IMR-90 (cell line): ENCODE results near the gene BTBD6. TPM values are rescaled to one million over a fixed set of nuclear protein-coding genes. Genes with fewer than 3 reads are reported as not detected.

ENCODE experiments used
- ATAC-seq: fragments of 200-7000 bp; cut with Tn5 transposase; 2 replicates; pipeline ENCODE4 v1.9.1; 2020; ENCODE audit warnings: low read depth, mild to moderate bottlenecking, moderate library complexity
- BruUV-seq: library from RNA; stranded (reverse); fragments of 400-500 nt; replicated peaks from 2 replicates; lab custom pipeline; 2021; lab: Mats Ljungman, UMichigan
- CTCF ChIA-PET: fragments of 300-600 bp; formaldehyde crosslinking; extraction: SDS; loops from one replicate; lab custom pipeline; 2021; ENCODE audit warnings: antibody characterized with exemption; lab: Yijun Ruan, JAX
- POLR2A ChIA-PET: fragments of 300-600 bp; sonication (Branson Sonifier 250); formaldehyde crosslinking; loops from one replicate; lab custom pipeline; 2022; ENCODE audit warnings: antibody characterized with exemption; ENCODE audit not compliant: unreplicated experiment; lab: Charles Lee
- DNase-seq: peaks from one replicate; pipeline ENCODE4 v3.0.0; 2013
- H2AFZ ChIP-seq: replicated peaks from 2 replicates; pipeline ENCODE3; 2013; ENCODE audit warnings: low read length, mild to moderate bottlenecking; ENCODE audit not compliant: poor library complexity
- H2AK5ac ChIP-seq: 2 replicates; pipeline ENCODE4 v1.6.1; 2013; ENCODE audit warnings: low read depth, low read length, inconsistent platforms
- H2AK9ac ChIP-seq: replicated peaks from 2 replicates; pipeline ENCODE3; 2013; ENCODE audit warnings: mild to moderate bottlenecking, low read depth, low read length, moderate library complexity; ENCODE audit not compliant: poor library complexity
- H2BK120ac ChIP-seq: 2 replicates; pipeline ENCODE4 v1.6.1; 2013; ENCODE audit warnings: low read depth, low read length, inconsistent platforms
- H2BK15ac ChIP-seq: 3 replicates; pipeline ENCODE4 v1.6.1; 2013; ENCODE audit warnings: low read depth, low read length, inconsistent platforms
- H2BK20ac ChIP-seq: 2 replicates; pipeline ENCODE4 v1.6.1; 2013; ENCODE audit warnings: low read depth, mild to moderate bottlenecking, inconsistent platforms, low read length, moderate library complexity
- H2BK5ac ChIP-seq: 2 replicates; pipeline ENCODE4 v1.6.1; 2013; ENCODE audit warnings: mild to moderate bottlenecking, low read depth, low read length, inconsistent platforms; ENCODE audit not compliant: poor library complexity, severe bottlenecking
- H3K14ac ChIP-seq: replicated peaks from 2 replicates; pipeline ENCODE4 v1.6.1; 2013; ENCODE audit warnings: low read depth, low read length, inconsistent platforms
- H3K18ac ChIP-seq: 2 replicates; pipeline ENCODE4 v1.6.1; 2013; ENCODE audit warnings: low read depth, low read length, control low read depth
- H3K23ac ChIP-seq: 2 replicates; pipeline ENCODE4 v1.6.1; 2013; ENCODE audit warnings: low read depth, low read length, inconsistent platforms
- H3K27ac ChIP-seq: 2 replicates; pipeline ENCODE4 v1.5.1; 2013; ENCODE audit warnings: mild to moderate bottlenecking, control low read depth, low read length; ENCODE audit not compliant: insufficient read depth
- H3K27me3 ChIP-seq: 2 replicates; pipeline ENCODE4 v1.6.1; 2013; ENCODE audit warnings: low read length; ENCODE audit not compliant: control insufficient read depth, insufficient read depth
- H3K36me3 ChIP-seq: 2 replicates; pipeline ENCODE4 v1.6.1; 2013; ENCODE audit warnings: low read length, mixed read lengths; ENCODE audit not compliant: control insufficient read depth, insufficient read depth
- H3K4ac ChIP-seq: 2 replicates; pipeline ENCODE4 v1.6.1; 2013; ENCODE audit warnings: low read depth, low read length, inconsistent platforms
- H3K4me1 ChIP-seq: 2 replicates; pipeline ENCODE4 v1.6.1; 2013; ENCODE audit warnings: low read length, mixed read lengths; ENCODE audit not compliant: control insufficient read depth, insufficient read depth
- H3K4me2 ChIP-seq: 2 replicates; pipeline ENCODE4 v1.6.1; 2013; ENCODE audit warnings: low read depth, mild to moderate bottlenecking, control low read depth, low read length, moderate library complexity
- H3K4me3 ChIP-seq: 2 replicates; pipeline ENCODE4 v1.5.1; 2013; ENCODE audit warnings: low read depth, mild to moderate bottlenecking, control low read depth, low read length, moderate library complexity; ENCODE audit not compliant: insufficient read depth
- H3K56ac ChIP-seq: 2 replicates; pipeline ENCODE4 v1.6.1; 2013; ENCODE audit warnings: low read length, inconsistent platforms; ENCODE audit not compliant: insufficient read depth; ENCODE audit errors: extremely low read depth
- H3K79me1 ChIP-seq, 2 experiments: 2 replicates each; pipeline ENCODE4 v1.6.1; 2013; ENCODE audit warnings: low read length in 2 of 2, inconsistent platforms in 1 of 2, low read depth in 1 of 2
- H3K9ac ChIP-seq: 2 replicates; pipeline ENCODE4 v1.6.1; 2013; ENCODE audit warnings: low read depth, low read length, control low read depth
- H3K9me1 ChIP-seq: 2 replicates; pipeline ENCODE4 v1.6.1; 2013; ENCODE audit warnings: low read length, inconsistent platforms; ENCODE audit not compliant: insufficient read depth
- H3K9me3 ChIP-seq: 2 replicates; pipeline ENCODE4 v1.6.1; 2013; ENCODE audit warnings: low read length; ENCODE audit not compliant: control insufficient read depth, insufficient read depth
- H4K20me1 ChIP-seq: 2 replicates; pipeline ENCODE4 v1.6.1; 2013; ENCODE audit warnings: low read length, inconsistent platforms; ENCODE audit not compliant: insufficient read depth
- H4K5ac ChIP-seq: 2 replicates; pipeline ENCODE4 v1.6.1; 2013; ENCODE audit warnings: mild to moderate bottlenecking, low read depth, low read length, control low read depth
- H4K8ac ChIP-seq, 2 experiments: 2 replicates each; pipeline ENCODE4 v1.6.1; 2013; ENCODE audit warnings: low read depth in 2 of 2, low read length in 2 of 2, control low read depth in 1 of 2, inconsistent platforms in 1 of 2
- H4K91ac ChIP-seq: 2 replicates; pipeline ENCODE4 v1.6.1; 2013; ENCODE audit warnings: low read depth, low read length, inconsistent platforms; ENCODE audit not compliant: insufficient read depth
- BHLHE40 ChIP-seq: fragments of 150-350 bp; IDR thresholded peaks from 2 replicates; pipeline ENCODE4 v1.6.1; 2016; ENCODE audit warnings: mild to moderate bottlenecking, low read depth, low read length
- CEBPB ChIP-seq: IDR thresholded peaks from 2 replicates; pipeline ENCODE4 v1.6.1; 2012; ENCODE audit warnings: low read depth, low read length, improper control_type of control experiment
- CHD1 ChIP-seq: IDR thresholded peaks from 2 replicates; pipeline ENCODE4 v1.6.1; 2012; ENCODE audit warnings: low read depth, low read length, improper control_type of control experiment
- CTCF ChIP-seq: conservative IDR thresholded peaks from 2 replicates; pipeline ENCODE4 v1.5.1; 2012; ENCODE audit warnings: mild to moderate bottlenecking, low read depth, low read length, improper control_type of control experiment
- ELK1 ChIP-seq: fragments of 150-350 bp; IDR thresholded peaks from 2 replicates; pipeline ENCODE4 v1.6.1; 2016; ENCODE audit warnings: low read depth, mild to moderate bottlenecking, low read length, moderate library complexity, borderline replicate concordance
- FOS ChIP-seq: fragments of 150-350 bp; IDR thresholded peaks from 2 replicates; pipeline ENCODE4 v1.6.1; 2016; ENCODE audit warnings: low read depth, low read length
- MAFK ChIP-seq: IDR thresholded peaks from 2 replicates; pipeline ENCODE4 v1.6.1; 2012; ENCODE audit warnings: low read depth, low read length, improper control_type of control experiment
- MAZ ChIP-seq: IDR thresholded peaks from 2 replicates; pipeline ENCODE4 v1.6.1; 2012; ENCODE audit warnings: low read depth, mild to moderate bottlenecking, low read length, improper control_type of control experiment, moderate library complexity, borderline replicate concordance
- MXI1 ChIP-seq: IDR thresholded peaks from 2 replicates; pipeline ENCODE4 v1.6.1; 2012; ENCODE audit warnings: low read depth, mild to moderate bottlenecking, low read length, moderate library complexity, borderline replicate concordance
- NFE2L2 ChIP-seq: fragments of 150-350 bp; IDR thresholded peaks from 2 replicates; pipeline ENCODE4 v1.6.1; 2016; ENCODE audit warnings: low read depth, mild to moderate bottlenecking, low read length
- POLR2A ChIP-seq: IDR thresholded peaks from 2 replicates; pipeline ENCODE4 v1.6.1; 2012; ENCODE audit warnings: mild to moderate bottlenecking, low read depth, low read length
- RAD21 ChIP-seq: IDR thresholded peaks from 2 replicates; pipeline ENCODE4 v1.6.1; 2012; ENCODE audit warnings: low read length, improper control_type of control experiment
- RCOR1 ChIP-seq: IDR thresholded peaks from 2 replicates; pipeline ENCODE4 v1.6.1; 2012; ENCODE audit warnings: mild to moderate bottlenecking, low read length, improper control_type of control experiment; ENCODE audit not compliant: insufficient replicate concordance
- RFX5 ChIP-seq: IDR thresholded peaks from 2 replicates; pipeline ENCODE4 v1.8.0; 2012; ENCODE audit warnings: low read depth, mild to moderate bottlenecking, low read length, moderate library complexity
- SMC3 ChIP-seq: fragments of 150-350 bp; IDR thresholded peaks from 2 replicates; pipeline ENCODE4 v1.6.1; 2016; ENCODE audit warnings: low read depth, mild to moderate bottlenecking, antibody characterized with exemption, low read length, moderate library complexity
- USF2 ChIP-seq: fragments of 150-350 bp; IDR thresholded peaks from 2 replicates; pipeline ENCODE4 v1.6.1; 2017; ENCODE audit warnings: mild to moderate bottlenecking, antibody characterized with exemption, low read length, low read depth
- WGBS, 2 experiments: methylation state at CpG; one replicate each; pipeline versions ENCODE4 v1.1.5 to v1.1.7; 2013; ENCODE audit warnings: missing lambda C conversion rate in 2 of 2; ENCODE audit not compliant: insufficient read length in 1 of 2; ENCODE audit errors: extremely low coverage in 2 of 2; 5-methylcytosine and 5-hydroxymethylcytosine counted together
- dilution Hi-C: fragments of 300-500 bp; cut with HindIII; formaldehyde crosslinking; loops from one replicate; pipeline ENCODE4 v1.14.3; 2018; ENCODE audit warnings: low sequenced_read_pairs; ENCODE audit not compliant: unreplicated experiment
- in situ Hi-C: fragments of 300-500 bp; cut with MboI; formaldehyde crosslinking; loops from 3 replicates; pipeline ENCODE4 v1.14.3; 2019; ENCODE audit warnings: low sequenced_read_pairs, inconsistent platforms, mixed read lengths
- intact Hi-C: fragments of 100-400 bp; cut with micrococcal nuclease; formaldehyde crosslinking; loops from 2 replicates; pipeline ENCODE4 v1.10.0; 2022
- polyA plus RNA-seq, 3 experiments: library from polyadenylated mRNA; depleted of rRNA; stranded (reverse); fragments of >200 nt; gene quantifications; 2 replicates each; pipeline ENCODE4 v1.2.3, GENCODE V29; 2012; ENCODE audit warnings: low replicate concordance in 1 of 3
- total RNA-seq: library from RNA; depleted of rRNA; stranded (reverse); fragments of >200 nt; gene quantifications from 2 replicates; pipeline ENCODE4 v1.2.3, GENCODE V29; 2012

Gene BTBD6
- total and polyA plus RNA-seq, 2 of the 4 experiments (the other 2 are of a cell fraction): 33.9 to 43.9 TPM

GRCh38 chr14:105198588-105198987 is 49.7 kb upstream of the BTBD6 start:
- Histone ChIP-seq H3K36me3 (no peaks in the 10 kb centered on the region), H3K23ac (no peak overlapping the region), H2BK120ac (no peak overlapping the region), H2AK5ac (no peak overlapping the region), H4K5ac (no peak overlapping the region), H3K4me1 (peaks cover 3% of the 10 kb centered on the region; the same call in 1 of the 2 replicates), H3K4me3 (no peak overlapping the region), H3K56ac (no peak overlapping the region), H4K8ac (no peak overlapping the region), H3K4ac (no peak overlapping the region), H3K27ac (no peak overlapping the region), H3K9ac (no peak overlapping the region), H2BK15ac (no peak overlapping the region), H3K18ac (no peak overlapping the region), H3K9me3 (no peaks in the 10 kb centered on the region), H3K79me1 (no peaks in the 10 kb centered on the region), H4K20me1 (no peaks in the 10 kb centered on the region; the same call in 1 of the 2 replicates), H3K4me2 (no peak overlapping the region), H3K14ac (no peak overlapping the region), H3K9me1 (no peaks in the 10 kb centered on the region), H4K91ac (no peak overlapping the region), H2BK5ac (no peak overlapping the region), H3K27me3 (peaks cover 44% of the 10 kb centered on the region), H2BK20ac (no peak overlapping the region), H2AK9ac (no peak overlapping the region), H2AFZ (peak overlapping the region; percentile 70)
- TF ChIP-seq RAD21: no peak
- TF ChIP-seq POLR2A: no peak
- TF ChIP-seq RFX5: no peak
- no peak for TF ChIP-seq MAFK
- no peak for TF ChIP-seq MXI1
- no peak for TF ChIP-seq RCOR1
- no peak for TF ChIP-seq ELK1
- no peak for TF ChIP-seq MAZ
- TF ChIP-seq USF2: no peak
- no peak for TF ChIP-seq CHD1
- no peak for TF ChIP-seq SMC3
- no peak for TF ChIP-seq CEBPB
- TF ChIP-seq BHLHE40: no peak
- no peak for TF ChIP-seq FOS
- TF ChIP-seq NFE2L2: no peak
- TF ChIP-seq CTCF: no peak
- in situ Hi-C loops: no loop called here
- whole genome bisulfite sequencing, 2 experiments: 70% methylated on average over 2 of the region's 4 CpGs; no CpG with 5 or more reads in 1 of the 2 experiments
- BruUV-seq: no TSS peak
- intact Hi-C loops: no loop called here
- ChIA-PET CTCF (no interaction called here), POLR2A (no interaction called here)
- ATAC-seq (no peak), DNase-seq (no peak)
- dilution Hi-C loops: no loop called here
